CD4-positive, alpha-beta T cell treated with Interleukin-12 subunit alpha and Interleukin-12 subunit beta, for 1 hour (primary cell): ENCODE results near the gene S100Z.
A peak's percentile ranks its signal among the peaks of the same experiment; 100 is the strongest.
"Not testable (repeated sequence)": the region's sequence is repeated elsewhere in the genome, so short reads cannot be mapped to it uniquely, and the experiment has no call there.

Source experiments
- DNase-seq: peaks from one replicate; pipeline ENCODE4 v3.0.0-alpha.2; 2020

Gene S100Z

DNA sequence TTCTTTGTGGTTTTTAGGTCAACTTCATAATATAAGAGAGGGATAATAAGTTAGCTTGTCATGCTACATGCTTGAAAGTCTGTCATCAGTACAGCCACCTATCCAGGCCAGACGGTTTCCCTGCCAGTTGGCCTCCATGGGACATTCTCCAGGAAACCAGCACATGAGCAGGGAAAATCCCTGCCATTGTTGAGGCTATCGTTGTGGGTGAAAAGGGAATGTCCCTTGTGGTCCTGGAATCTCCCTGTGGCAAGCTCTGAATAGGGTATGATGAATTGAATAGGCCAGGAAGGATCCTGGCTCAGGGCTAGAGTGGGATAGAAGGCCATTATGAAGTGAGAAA, 18.7 kb upstream of the S100Z start:
- DNase-seq, result no peak

DNA sequence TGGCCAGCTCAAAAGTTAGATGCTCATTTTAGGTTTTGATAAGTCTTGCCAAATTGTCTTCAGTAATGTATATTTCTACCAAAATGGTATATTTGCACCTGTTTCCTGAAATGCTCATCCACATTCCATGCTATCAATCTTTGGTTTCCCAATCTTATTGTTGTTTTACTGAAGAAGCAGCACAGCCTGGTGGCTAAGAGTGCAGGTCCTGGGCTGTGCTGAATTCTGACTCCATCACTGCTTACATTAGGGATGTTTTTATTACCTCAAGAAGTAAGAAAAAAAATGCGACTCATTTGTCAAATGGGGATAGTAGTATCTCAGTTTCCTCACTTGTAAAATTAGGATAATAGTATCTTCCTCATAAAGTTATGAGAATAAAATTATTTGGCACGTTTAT, 13.6 kb upstream of the S100Z start:
- DNase-seq, result no peak

DNA sequence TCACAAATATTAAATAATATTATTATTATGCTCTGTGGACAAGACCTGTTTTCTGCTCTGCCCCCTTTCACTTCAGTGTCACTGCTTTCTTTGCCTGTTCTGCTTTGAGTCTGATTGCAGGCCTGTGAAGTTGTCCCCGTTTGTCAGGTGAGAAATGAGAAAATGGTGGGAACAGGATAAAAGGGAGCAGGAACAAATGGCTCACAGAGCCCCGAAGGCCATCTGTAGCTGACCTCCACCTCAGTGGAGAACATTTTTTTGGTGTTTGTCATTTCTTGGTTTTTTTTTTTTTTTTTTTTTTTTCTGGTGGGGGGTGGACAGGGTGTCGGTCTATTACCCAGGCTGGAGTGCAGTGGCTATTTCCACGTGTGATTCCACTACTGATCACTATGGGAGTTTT, 13.2 kb upstream of the S100Z start:
- no peak for DNase-seq

DNA sequence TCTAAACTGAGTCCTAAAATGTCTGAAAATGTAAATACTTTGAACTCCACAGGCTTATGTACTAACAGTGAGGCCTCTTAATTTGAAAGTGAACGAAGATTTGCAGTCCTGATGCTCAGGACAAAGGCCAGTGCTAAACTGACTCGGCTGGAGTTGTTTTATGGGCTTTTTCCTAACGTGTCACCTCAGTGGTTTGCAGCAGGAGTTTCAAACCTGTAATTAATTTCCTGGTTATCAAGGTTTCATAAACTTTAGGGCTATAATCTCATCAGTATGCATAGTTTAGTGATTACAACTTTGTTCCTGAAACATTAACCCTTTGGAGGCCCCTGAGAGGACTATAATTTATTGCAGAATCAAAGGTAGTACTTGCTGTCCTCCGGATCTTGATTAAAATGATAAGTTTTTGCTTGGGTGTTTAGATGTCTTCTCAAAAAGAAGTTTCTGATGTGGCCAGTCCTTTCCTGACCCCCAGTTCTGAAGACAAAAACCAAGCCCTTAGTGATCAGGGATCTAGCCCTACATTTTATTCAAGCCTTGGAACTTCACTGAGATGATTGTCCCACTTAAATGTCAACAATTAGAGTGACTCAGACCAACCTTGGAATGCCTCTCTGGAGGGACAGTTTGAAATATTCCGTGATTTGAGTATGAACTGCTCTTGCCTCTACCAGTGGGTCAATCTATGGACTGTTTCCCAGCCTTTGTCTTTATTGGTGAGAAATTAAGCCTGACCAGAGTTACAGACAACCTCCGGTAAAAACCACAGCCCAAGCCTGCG, 11.1 kb upstream of the S100Z start:
- no peak for DNase-seq

DNA sequence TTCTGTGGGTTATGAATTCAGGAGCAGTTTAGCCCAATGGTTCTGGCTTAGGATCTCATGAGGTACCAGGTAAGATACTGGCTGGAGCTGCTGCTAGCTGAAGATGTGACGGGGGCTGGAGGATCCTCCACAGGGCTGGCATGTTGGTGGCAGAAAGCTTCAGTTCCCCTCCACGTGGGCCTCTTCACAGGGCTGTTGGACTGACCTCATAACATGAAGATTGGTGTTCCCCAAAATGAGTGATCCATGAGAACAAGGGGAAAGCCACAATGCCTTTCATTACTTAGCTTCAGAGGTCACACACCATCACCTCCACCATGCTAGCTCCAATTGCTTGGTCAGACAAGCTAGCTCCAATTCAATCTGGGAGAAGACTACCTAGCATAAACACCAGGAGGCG, 8.5 kb upstream of the S100Z start:
- DNase-seq, result no peak

DNA sequence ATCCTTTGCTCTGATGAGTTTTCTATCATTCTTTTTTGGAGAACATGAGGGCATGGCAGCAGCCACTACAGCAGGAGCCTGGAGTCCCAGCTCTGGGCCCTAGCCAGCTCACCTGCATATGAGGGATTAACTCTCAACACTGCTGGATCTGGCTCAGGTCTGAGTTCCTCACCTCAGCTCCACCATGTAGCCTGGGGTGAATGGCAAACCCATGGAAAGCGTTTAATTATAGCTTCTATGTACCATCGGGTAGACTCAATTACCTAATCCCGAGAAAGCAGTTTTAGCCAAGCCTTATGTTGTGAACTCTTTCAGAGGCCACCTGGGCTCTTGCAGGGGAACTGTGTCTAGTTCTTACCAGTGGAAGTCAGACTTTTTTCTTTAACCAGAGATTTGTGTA, 3.9 kb upstream of the S100Z start:
- no peak for DNase-seq

DNA sequence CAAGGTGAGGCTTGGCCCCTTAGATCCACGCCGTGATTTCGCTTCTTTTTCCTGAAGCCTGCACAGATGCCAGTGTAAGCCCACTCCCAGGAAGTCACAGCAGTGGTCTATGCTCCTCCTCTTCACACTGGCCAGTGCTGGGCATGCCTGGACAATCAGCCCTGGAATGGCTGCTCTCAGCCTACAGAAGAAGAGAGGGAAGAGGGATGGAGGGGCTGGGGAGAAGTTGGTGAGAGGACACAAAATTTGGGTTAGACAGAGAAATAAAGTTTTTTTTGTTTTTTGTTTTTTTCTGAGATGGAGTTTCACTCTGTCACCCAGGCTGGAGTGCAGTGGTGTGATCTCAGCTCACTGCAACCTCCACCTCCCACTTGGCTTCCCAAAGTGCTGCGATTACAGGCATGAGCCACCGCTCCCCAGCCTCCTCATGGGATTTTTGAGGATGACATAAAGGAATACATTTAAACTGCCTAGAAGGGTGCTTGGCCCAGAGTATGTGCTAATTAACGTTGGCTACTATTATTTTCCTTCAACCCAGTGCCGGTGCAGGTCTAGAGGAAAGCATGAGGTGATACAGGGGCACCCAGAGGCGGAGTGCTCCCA, 830 bp downstream of the S100Z start:
- no peak for DNase-seq

DNA sequence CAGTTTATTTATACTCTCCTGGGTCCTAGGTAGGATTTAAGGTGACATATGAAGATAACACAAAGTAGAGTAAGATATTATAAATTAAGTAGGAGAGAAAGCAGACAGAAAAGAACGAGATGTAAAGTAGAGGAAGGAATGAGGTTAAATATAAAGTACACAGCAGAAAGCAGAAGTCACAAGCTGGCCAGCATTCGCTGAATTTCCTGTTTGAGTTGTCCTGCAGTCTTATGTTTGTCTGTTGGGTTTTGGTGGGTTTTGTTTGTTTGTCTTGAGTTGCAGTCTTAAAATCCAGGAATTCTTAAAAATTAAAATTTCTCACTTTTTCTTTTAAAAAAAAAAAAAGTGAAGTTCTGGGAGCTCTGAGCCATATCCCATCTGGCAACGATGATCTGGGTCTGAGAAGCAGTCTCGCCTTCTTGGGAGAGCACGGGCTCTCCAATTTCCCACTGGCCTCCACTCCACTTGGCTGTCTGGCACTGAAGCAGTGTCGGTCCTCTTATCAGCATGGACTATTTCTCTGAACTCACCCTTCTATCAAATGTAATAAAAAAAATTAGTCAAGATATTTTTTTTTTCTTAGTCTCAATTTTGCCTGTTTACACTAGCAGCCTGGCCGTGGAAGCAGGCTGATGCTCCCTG, 2.0 kb downstream of the S100Z start:
- DNase-seq, result no peak

DNA sequence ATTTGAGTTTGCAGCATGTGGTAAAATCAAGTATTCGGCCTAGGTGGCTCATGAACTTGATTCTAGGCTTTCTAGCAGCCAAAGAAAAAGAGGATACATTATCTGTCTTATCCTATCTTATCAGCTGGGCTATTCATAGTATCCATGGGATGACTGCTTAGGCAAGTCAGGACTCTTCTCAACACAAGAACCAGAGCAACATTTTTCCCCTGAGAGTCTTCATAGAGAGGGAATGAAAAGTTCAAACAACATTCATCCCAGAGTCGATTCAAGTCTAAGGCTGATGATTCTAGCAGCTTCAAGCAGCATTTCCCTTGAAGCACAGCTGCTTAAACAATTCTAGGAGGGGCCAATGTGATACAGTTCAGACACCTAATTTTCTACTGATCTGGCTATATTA, 3.0 kb downstream of the S100Z start:
- no peak for DNase-seq

DNA sequence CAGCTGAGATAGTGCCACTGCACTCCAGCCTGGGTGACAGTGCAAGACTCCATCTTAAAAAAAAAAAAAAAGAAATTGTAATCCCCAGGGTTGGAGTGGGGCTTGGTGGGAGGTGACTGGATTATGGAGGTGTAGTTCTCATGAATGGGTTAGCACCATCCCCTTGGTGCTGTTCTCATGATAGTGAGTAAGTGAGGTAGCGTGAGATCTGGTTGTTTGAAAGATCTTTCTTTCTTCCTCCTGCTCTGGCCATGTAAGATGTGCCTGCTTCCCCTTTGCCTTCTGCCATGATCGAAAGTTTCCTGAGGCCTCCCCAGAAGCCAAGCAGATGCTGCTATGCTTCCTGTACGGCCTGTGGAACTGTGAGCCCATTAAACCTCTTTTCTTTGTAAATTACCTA, 3.9 kb downstream of the S100Z start:
- not testable (repeated sequence) for DNase-seq

DNA sequence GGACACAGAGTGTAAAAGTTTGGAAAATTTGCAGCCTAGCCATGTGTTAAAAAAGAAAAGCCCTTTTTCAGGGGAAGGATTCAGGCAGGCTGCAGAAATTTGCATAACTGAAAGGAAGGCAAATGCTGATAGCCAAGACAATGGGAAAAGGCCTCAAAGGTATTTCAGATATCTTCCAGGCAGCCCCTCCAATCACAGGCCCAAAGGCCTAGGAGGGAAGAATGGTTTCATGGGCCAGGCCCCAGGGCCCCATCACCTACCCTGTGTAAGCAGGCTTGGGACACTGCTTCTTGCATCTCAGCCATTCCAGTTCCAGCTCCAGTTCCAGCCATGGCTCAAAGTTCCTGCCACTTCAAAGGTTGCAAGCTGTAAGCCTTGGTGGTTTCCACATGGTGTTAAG, 4.8 kb downstream of the S100Z start:
- DNase-seq, result no peak

DNA sequence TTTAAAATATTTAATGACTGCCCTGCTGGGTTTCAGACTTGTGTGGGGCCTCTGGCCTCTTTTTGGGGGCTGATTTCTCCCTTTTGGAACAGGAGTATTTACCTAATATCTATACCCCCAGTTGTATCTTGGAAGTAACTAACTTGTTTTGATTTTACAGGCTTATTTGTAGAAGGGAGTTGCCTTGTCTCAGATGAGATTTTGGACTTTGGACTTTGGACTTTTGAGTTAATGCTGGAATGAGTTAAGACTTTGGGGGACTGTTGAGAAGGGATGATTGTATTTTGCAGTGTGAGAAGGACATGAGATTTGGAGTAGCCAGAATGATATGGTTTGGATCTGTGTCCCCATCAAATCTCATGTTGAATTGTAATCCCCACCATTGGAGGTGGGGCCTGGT, 5.7 kb downstream of the S100Z start:
- DNase-seq, result not testable (repeated sequence)

DNA sequence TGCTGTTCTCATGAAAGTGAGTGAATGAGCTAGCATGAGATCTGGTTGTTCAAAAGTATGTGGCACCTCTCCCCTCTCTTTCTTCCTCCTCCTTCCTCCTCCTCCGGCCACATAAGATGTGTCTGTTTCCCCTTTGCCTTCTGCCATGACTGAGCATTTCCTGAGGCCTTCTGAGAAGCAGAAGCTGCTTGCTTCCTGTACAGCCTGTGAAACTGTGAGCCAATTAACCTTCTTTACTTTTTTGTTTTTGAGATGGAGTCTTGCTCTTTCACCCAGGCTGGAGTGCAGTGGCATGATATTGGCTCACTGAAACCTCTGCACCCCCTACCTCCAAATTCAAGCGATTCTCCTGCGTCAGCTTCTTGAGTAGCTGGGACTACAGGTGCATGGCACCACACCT, 6.1 kb downstream of the S100Z start:
- DNase-seq, result peak; percentile 37

DNA sequence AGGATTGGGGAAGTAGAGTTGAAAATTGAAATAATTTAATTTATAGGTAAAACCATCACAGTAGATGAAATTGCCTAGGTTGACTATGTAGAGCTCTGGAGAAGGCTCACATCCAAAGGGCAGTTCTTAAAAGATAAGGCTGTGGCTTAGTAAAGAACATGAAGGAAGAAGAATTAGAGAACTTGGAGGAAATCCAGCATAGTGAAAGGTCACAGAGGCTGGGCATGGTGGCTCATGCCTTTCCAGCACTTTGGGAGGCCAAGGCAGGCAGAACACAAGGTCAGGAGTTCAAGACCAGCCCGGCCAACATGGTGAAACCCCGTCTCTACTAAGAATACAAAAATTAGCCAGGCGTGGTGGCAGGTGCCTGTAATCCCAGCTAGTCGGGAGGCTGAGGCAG, 7.0 kb downstream of the S100Z start:
- not testable (repeated sequence) for DNase-seq

DNA sequence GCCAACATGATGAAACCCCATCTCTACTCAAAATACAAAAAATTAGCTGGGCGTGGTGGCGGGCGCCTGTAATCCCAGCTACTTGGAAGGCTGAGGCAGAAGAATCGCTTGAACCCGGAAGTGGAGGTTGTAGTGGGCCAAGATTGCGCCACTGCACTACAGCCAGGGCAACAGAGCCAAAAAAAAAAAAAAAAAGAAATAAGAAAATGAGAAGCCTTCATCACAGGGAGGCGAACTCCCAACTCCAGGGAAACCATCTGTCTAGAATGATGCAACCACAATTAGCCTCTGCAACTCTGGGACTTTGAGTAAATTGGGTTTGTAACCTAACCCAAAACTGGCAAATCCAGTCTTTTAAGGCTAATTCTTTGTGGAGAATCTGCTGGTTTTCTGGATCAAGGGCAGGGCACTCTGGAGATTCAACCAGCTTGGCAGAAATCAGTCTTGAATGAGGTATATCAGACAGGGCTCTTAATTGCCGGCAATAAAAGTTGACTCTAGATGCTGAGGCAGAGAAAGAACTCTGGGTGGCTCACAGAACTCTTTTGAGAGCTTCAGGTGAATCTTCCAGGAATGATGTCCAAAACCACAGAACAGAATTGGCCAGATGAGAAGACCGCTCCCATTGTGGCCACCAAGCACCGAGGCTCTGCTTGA, 9.9 kb downstream of the S100Z start:
- no peak for DNase-seq

DNA sequence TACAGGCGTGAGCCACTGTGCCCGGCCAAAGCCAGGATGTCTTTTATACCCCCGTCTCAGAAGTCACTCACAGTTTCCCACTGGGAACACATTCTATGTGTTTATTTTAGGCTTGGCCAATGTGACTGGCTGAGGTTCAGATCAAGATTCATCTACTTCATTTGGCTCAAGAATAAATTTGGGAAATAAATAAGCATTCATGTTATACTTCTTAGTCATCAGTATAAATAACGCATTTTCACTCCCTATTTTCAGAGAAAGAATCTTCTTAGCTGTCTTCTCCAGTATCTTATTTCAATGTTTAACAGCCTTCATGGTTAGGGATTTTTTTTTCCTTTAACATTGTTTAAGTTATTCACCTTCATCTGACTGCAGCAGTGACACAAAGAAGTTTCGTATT, 11.8 kb downstream of the S100Z start:
- no peak for DNase-seq

DNA sequence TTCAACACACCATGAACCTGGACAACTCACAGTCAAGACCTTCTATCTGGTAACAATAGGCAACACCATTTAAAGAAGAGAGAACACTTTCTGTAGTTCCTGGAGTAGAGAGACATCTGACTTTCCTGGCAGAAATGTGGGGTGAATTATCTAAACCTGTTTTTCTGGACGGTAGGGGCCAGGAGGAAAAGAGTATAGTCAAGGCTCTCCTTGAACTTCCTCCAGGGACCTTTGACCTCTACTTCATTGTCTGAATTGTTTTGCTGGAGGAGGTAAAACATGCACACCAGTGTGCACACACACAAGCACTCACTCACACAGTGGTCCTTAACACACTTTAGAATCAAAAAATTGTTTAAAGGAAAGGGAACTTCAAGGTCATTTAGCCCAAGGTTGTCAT, 13.2 kb downstream of the S100Z start:
- no peak for DNase-seq

DNA sequence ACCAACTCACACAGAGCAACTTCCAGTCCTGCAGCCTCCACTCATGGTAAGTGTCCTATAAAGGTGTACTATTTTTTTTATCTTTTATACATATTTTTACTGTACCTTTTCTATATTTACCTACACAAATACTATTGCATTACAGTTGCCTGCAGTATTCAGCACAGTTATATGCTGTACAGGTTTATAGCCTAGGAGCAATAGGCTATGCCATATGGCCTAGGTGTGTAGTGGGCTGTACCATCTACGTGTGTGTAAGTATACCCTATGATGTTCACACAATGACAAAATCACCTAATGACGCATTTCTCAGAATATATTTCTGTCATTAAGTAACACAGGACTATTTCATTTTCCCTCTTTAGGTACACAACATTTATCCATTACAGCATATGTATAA, 16.7 kb downstream of the S100Z start:
- DNase-seq, result no peak

DNA sequence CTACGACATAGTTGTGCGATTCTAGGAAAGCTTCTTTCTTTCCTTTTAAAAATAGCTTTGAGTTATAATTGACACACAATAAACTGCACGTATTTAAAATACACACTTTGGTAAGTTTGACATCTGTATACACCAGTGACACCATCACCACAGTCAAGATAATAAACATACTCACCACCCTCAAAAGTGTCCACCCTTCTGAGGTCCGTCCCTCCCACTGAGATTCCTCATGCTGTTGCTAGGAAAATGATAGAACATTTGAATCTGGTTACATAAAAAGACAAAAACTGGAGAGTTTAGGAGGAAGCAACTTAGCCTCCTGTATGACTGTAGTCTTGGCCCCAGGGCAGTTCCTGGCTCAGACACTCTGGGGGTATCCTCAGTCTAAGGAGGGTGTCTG, 17.2 kb downstream of the S100Z start:
- no peak for DNase-seq

DNA sequence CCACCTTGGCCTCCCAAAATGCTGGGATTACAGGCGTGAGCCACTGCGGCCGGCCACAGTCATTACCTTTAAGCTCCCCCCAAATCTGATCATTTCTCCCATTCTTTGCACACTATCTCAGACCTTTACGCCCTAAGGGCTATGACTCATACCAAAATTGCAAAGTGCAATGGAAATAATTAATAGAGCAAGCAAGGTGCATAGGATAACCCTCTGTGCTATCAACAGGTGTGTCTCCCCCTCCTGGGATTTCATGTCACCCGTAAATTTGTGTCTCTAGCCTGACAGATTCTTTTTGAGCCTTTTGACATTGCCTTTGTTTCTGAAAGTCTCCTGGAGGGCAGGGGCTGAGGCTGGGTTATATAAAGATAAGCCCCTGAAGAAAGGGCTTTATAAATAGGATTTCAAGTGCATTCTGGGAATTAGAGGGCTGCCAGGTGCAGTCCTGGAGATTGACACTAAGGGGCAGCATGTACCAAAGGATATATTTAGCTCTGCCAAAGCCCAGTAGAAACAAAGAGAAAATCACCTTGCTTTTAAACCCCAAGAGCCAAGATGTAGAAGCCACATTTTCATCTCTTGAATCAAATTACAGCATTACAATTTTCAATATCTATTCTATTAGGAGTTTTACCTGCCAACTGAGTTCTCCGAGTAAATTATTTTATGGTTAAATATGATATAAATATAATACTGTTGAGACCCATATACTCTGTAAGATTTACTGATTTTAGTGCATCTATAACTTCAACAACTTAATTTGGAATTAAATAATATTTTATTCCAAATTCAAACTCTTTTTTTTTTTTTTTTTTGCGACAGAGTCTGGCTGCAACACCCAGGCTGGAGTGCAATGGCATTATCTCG, 18.2 kb downstream of the S100Z start:
- DNase-seq, result peak; percentile 70

DNA sequence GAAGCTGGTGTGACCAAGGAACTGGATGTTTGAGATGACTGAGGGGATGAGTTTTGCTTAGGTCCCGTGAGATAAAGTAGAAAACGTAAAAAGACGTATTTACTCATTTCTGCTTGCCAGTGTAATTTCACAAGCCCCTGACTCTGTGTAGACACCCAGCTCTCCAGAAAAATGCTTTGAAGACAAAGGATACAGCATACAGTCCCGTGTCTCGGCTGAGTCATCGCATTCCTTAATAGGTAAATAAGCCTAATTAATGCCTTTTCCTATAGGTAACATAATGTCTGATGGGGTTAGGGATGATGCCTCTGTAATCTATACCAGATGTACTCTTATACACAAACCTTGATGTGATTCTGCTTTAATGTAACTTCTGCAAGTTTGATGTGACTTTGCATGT, 20.2 kb downstream of the S100Z start:
- no peak for DNase-seq

DNA sequence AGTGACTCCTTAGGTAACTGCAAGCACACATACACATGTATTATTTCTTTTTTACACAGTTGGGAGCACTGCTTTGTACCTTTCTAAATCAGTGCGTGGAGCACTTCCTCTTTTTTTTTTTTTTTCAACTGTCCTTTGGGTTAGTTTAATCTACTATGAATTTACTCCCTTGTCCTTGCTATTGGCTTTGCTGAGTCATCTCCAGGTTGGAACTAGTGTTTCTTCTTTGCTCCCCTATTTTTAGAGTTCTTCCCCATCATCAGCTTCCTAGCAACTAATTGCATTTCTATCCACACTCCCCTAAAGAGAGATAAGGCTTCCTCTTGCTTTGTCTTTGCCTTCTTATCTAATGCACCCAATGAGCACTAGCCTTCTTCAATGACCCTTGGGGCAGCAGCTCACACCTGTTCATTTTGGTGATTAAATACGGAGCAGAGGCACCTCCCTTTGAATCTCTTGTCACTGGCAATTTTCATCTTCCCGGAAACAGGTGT, 24.3 kb downstream of the S100Z start:
- DNase-seq, result no peak

DNA sequence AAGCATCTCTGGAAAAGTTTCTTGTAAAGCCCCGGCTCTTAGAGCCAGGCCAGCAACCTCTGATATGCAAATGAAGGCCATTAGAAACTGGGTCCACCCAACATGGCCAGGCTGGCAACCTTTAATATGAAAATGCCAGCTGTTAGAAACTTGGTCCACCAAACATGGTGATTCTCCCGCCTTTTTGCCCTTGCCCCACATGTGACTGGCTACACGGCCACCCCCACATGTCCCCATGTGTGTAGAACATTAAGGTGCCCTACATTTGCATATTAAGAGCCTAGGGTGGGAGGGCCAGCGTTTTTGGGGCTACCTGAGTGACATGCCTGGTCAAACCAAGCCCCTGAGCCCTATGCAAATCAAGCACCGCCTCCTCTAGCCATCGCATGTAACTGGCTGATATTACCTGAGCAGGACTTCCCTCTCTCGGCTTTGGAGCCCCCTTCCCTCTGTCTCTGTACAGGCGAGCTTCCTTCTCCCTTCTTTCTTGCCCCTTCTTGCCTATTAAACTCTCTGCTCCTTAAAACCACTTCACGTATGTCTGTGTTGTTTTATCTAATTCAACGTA, 39.0 kb downstream of the S100Z start:
- DNase-seq, result no peak
